ENCODE results near the gene KRTAP13-2. TPM values are rescaled to one million over a fixed set of nuclear protein-coding genes. Genes with fewer than 3 reads are reported as not detected.

KRTAP13-2 gene
- polyA plus RNA-seq, 1 donor from 2014 or later: not detected

GRCh38 chr21:30326390-30326789 is 45.7 kb downstream of the KRTAP13-2 start:
- Histone ChIP-seq H3K9me2 (ENCODE audit: insufficient read depth, low read length) (no peaks in the 10 kb centered on the region), H3K27ac (ENCODE audit: low read length) (no peak overlapping the region), H3F3A (ENCODE audit: insufficient read depth, low read length, poor library complexity, severe bottlenecking) (no peaks in the 10 kb centered on the region), H3K36me3 (ENCODE audit: insufficient read depth, low read length) (no peaks in the 10 kb centered on the region), H3K9ac (ENCODE audit: low read length) (no peak overlapping the region), H4K20me1 (ENCODE audit: insufficient read depth) (no peaks in the 10 kb centered on the region), H3K4me2 (ENCODE audit: low read length) (no peak overlapping the region), H2AFZ (ENCODE audit: low read depth, low read length) (no peak overlapping the region), H3K79me2 (replicated peaks; ENCODE audit: insufficient read depth, low read length) (no peaks in the 10 kb centered on the region), H3K9me3 (ENCODE audit: low read length) (no peaks in the 10 kb centered on the region), H3K4me3 (ENCODE audit: low read length) (no peak overlapping the region), H3K27me3 (ENCODE audit: insufficient read depth, low read depth, low read length) (no peaks in the 10 kb centered on the region)
- TF ChIP-seq TAF1 (IDR thresholded peaks at IDR 0.05; ENCODE audit: low read depth) (no peak), MXI1 (conservative IDR thresholded peaks at IDR 0.05; ENCODE audit: poor library complexity, severe bottlenecking) (no peak), EZH2 (IDR thresholded peaks at IDR 0.05; ENCODE audit: borderline replicate concordance, insufficient read depth, low read length, poor library complexity, severe bottlenecking) (no peak), RAD21 (conservative IDR thresholded peaks at IDR 0.05) (no peak), EP300 (conservative IDR thresholded peaks at IDR 0.05; ENCODE audit: poor library complexity, severe bottlenecking) (no peak), SMC3 (conservative IDR thresholded peaks at IDR 0.05; ENCODE audit: poor library complexity) (no peak), POLR2AphosphoS5 (IDR thresholded peaks at IDR 0.05) (no peak)
- TF ChIP-seq, protein P1, sequence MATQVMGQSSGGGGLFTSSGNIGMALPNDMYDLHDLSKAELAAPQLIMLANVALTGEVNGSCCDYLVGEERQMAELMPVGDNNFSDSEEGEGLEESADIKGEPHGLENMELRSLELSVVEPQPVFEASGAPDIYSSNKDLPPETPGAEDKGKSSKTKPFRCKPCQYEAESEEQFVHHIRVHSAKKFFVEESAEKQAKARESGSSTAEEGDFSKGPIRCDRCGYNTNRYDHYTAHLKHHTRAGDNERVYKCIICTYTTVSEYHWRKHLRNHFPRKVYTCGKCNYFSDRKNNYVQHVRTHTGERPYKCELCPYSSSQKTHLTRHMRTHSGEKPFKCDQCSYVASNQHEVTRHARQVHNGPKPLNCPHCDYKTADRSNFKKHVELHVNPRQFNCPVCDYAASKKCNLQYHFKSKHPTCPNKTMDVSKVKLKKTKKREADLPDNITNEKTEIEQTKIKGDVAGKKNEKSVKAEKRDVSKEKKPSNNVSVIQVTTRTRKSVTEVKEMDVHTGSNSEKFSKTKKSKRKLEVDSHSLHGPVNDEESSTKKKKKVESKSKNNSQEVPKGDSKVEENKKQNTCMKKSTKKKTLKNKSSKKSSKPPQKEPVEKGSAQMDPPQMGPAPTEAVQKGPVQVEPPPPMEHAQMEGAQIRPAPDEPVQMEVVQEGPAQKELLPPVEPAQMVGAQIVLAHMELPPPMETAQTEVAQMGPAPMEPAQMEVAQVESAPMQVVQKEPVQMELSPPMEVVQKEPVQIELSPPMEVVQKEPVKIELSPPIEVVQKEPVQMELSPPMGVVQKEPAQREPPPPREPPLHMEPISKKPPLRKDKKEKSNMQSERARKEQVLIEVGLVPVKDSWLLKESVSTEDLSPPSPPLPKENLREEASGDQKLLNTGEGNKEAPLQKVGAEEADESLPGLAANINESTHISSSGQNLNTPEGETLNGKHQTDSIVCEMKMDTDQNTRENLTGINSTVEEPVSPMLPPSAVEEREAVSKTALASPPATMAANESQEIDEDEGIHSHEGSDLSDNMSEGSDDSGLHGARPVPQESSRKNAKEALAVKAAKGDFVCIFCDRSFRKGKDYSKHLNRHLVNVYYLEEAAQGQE (IDR thresholded peaks at IDR 0.05; ENCODE audit: borderline replicate concordance): no peak
- TF ChIP-seq, protein P2, sequence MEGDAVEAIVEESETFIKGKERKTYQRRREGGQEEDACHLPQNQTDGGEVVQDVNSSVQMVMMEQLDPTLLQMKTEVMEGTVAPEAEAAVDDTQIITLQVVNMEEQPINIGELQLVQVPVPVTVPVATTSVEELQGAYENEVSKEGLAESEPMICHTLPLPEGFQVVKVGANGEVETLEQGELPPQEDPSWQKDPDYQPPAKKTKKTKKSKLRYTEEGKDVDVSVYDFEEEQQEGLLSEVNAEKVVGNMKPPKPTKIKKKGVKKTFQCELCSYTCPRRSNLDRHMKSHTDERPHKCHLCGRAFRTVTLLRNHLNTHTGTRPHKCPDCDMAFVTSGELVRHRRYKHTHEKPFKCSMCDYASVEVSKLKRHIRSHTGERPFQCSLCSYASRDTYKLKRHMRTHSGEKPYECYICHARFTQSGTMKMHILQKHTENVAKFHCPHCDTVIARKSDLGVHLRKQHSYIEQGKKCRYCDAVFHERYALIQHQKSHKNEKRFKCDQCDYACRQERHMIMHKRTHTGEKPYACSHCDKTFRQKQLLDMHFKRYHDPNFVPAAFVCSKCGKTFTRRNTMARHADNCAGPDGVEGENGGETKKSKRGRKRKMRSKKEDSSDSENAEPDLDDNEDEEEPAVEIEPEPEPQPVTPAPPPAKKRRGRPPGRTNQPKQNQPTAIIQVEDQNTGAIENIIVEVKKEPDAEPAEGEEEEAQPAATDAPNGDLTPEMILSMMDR (IDR thresholded peaks at IDR 0.05; ENCODE audit: poor library complexity, severe bottlenecking): no peak

Small RNA genes lying within 50 kb of the gene (small RNA-seq; reads per million reads assigned to genes)
- gene KRTAP23-1: 0 reads per million in 3 experiments
- 0 reads per million in 3 experiments for gene MIR4327

Other genes starting within 250 kb of the KRTAP13-2 start
- gene CLDN17, start 205.5 kb downstream of the KRTAP13-2 start, polyA plus RNA-seq: not detected in 2 replicates
- gene CLDN8, start 156.2 kb downstream of the KRTAP13-2 start, polyA plus RNA-seq: not detected in 2 replicates
- gene KRTAP24-1, start 89.3 kb downstream of the KRTAP13-2 start, polyA plus RNA-seq: not detected in 2 replicates
- not detected in 2 replicates for gene KRTAP25-1, start 82.8 kb downstream of the KRTAP13-2 start, polyA plus RNA-seq
- gene KRTAP26-1, start 52.0 kb downstream of the KRTAP13-2 start, polyA plus RNA-seq: not detected in 2 replicates
- not detected in 2 replicates for gene KRTAP27-1, start 34.6 kb downstream of the KRTAP13-2 start, polyA plus RNA-seq
- gene KRTAP23-1, start 23.7 kb downstream of the KRTAP13-2 start, polyA plus RNA-seq: not detected in 2 replicates
- gene KRTAP13-1, start 23.8 kb upstream of the KRTAP13-2 start, polyA plus RNA-seq: not detected in 2 replicates
- not detected in 2 replicates for gene KRTAP13-3, start 53.7 kb upstream of the KRTAP13-2 start, polyA plus RNA-seq
- gene KRTAP13-4, start 57.9 kb upstream of the KRTAP13-2 start, polyA plus RNA-seq: not detected in 2 replicates
- not detected in 2 replicates for gene KRTAP15-1, start 68.0 kb upstream of the KRTAP13-2 start, polyA plus RNA-seq
- gene KRTAP19-1, start 108.1 kb upstream of the KRTAP13-2 start, polyA plus RNA-seq: not detected in 2 replicates
- not detected in 2 replicates for gene KRTAP19-2, start 115.2 kb upstream of the KRTAP13-2 start, polyA plus RNA-seq
- gene KRTAP19-3, start 119.7 kb upstream of the KRTAP13-2 start, polyA plus RNA-seq: not detected in 2 replicates
- gene KRTAP19-4, start 124.9 kb upstream of the KRTAP13-2 start, polyA plus RNA-seq: not detected in 2 replicates
- not detected in 2 replicates for gene KRTAP19-5, start 129.9 kb upstream of the KRTAP13-2 start, polyA plus RNA-seq
- not detected in 2 replicates for gene KRTAP19-6, start 169.6 kb upstream of the KRTAP13-2 start, polyA plus RNA-seq
- not detected in 2 replicates for gene KRTAP19-7, start 189.0 kb upstream of the KRTAP13-2 start, polyA plus RNA-seq
- not detected in 2 replicates for gene KRTAP22-2, start 218.1 kb upstream of the KRTAP13-2 start, polyA plus RNA-seq
- gene KRTAP6-3, start 220.2 kb upstream of the KRTAP13-2 start, polyA plus RNA-seq: not detected in 2 replicates
- not detected in 2 replicates for gene KRTAP6-2, start 226.6 kb upstream of the KRTAP13-2 start, polyA plus RNA-seq
- not detected in 2 replicates for gene KRTAP22-1, start 228.8 kb upstream of the KRTAP13-2 start, polyA plus RNA-seq
- not detected in 2 replicates for gene KRTAP6-1, start 241.7 kb upstream of the KRTAP13-2 start, polyA plus RNA-seq
- gene KRTAP20-1, start 244.2 kb upstream of the KRTAP13-2 start, polyA plus RNA-seq: not detected in 2 replicates
- gene KRTAP20-4, start 248.4 kb upstream of the KRTAP13-2 start, polyA plus RNA-seq: not detected in 2 replicates